Measurements from ENCODE around the gene MRGPRG. TPM values are rescaled to one million over a fixed set of nuclear protein-coding genes. Genes with fewer than 3 reads are reported as not detected.

The MRGPRG gene
- total RNA-seq, 1 experiment from 2014 or later: not detected

DNA sequence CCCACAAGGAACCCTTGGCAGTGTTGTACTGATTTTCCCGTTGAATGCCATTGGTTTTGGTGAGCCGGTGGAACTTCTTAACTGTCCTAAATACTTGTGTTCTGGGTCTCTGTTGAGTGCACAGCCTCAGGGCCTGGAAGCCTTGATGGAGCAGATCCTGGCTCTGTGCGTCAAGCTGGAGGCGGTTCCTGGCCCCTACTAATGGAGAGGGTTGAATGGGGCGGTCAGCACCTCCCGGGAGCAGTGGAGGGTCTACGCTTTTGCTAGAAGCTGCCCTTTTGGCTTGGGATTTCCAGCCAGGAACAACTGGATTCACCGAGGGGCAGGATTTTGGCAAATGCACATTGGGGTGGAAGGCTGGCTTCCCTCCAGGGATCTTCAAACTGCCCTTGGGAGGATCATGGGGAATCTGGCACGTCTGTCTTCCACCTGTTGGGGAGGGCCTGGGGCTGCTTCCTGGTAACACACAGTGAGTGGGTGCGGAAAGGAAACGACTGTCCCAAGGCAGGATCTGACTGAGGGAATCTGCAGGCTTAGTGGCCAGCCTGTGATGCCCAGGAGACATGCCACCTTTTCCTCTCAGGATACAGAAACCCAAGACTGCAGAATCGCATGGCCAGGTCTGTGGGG is 46.6 kb downstream of the MRGPRG start:
- Histone ChIP-seq H3K79me2 (ENCODE audit: insufficient read depth, low read length) (no peaks in the 10 kb centered on the region), H3K27ac (ENCODE audit: low read depth, low read length) (no peak overlapping the region), H3K9me3 (ENCODE audit: control insufficient read depth in 1 of 2, insufficient read depth in 1 of 2, low read depth in 1 of 2, low read length in 2 of 2) (peaks cover 0 to 9% of the 10 kb centered on the region in 2 experiments; a peak in 1 of 4 replicates), H2AFZ (ENCODE audit: low read depth, low read length, poor library complexity, severe bottlenecking) (no peak overlapping the region), H3K27me3 (ENCODE audit: insufficient read depth, low read length) (no peaks in the 10 kb centered on the region), H3K4me2 (ENCODE audit: low read length) (no peak overlapping the region), H3K4me3 (replicated peaks in 1 of 2; ENCODE audit: low read depth in 1 of 2, low read length in 2 of 2) (no peak overlapping the region), H3K9ac (ENCODE audit: low read length) (no peak overlapping the region), H3K36me3 (ENCODE audit: control insufficient read depth in 1 of 2, insufficient read depth in 2 of 2, low read length in 2 of 2) (no peaks in the 10 kb centered on the region), H3K4me1 (ENCODE audit: control insufficient read depth in 1 of 2, insufficient read depth in 2 of 2, low read length in 2 of 2) (peaks cover 13 to 17% of the 10 kb centered on the region in 2 experiments; a peak in 3 of 4 replicates), H3K9me2 (ENCODE audit: insufficient read depth) (no peaks in the 10 kb centered on the region), H4K20me1 (ENCODE audit: insufficient read depth) (no peaks in the 10 kb centered on the region)
- RAD21 ChIA-PET (ENCODE audit: low non-redundant PET in 1 of 2, low total read pairs in 2 of 2, uncharacterized antibody in 2 of 2, unreplicated experiment in 2 of 2): no interaction called here
- ATAC-seq (no peak), DNase-seq (ENCODE audit: low read depth, low spot score) (no peak)
- POLR2A ChIA-PET: no interaction called here
- intact Hi-C loops (cut with micrococcal nuclease): no loop called here
- no peak for TF ChIP-seq EZH2phosphoT487 (IDR thresholded peaks at IDR 0.05; ENCODE audit: borderline replicate concordance)
- TF ChIP-seq POLR2A (IDR thresholded peaks at IDR 0.05; ENCODE audit: borderline replicate concordance, extremely low read depth, insufficient read depth, insufficient read length): no peak
- TF ChIP-seq CEBPB (IDR thresholded peaks at IDR 0.05; ENCODE audit: low read depth): no peak
- CTCF ChIA-PET: no interaction called here
- no TSS peak for BruUV-seq (replicated peaks)

DNA sequence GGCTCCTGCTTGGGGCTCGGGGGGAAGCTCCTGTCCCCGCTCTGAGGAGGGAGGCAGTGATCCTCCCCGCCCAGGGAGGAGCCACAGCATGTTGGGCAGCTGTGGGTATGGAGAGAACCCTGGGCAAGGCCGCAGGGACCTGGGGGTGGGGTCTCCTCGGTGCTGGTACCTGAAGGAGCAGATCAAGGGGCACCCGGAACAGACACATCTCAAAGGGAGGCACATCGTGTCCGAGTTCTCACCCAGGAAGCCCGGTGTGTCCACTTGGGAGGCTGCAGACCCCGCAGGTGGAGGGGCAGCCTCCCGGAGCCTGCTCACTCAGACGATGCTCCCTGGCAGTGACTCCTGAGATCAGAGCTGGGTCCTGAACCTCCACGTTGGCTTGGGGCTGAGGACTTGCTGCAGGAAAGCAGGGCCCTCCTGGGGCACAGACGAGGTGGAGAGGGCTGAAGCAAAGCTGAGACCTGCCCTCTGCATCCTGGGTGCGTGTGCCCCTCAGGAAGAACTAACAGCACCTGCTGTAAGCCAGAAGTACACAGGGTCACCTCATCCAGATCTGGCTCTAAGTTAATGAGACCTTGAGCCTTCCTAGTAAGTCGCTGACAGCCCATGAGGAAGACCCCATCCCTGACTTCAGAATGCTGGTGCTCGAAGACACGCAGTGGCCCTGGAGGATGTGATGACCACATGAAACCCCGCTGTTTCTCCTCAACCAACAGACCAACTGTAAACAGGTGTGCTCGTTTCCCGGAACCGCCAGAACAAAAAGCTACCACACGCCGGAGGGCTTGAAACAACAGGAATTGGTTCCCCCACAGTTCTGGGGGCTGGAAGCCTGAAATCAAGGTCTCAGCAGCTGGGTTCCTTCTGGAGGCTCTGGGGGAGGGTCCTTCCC is 47.6 kb downstream of the MRGPRG start:
- no peak overlapping the region for H3K9ac ChIP-seq (ENCODE audit: low read length)
- no peaks in the 10 kb centered on the region for H3K36me3 ChIP-seq (ENCODE audit: control insufficient read depth in 1 of 2, insufficient read depth in 2 of 2, low read length in 2 of 2)
- peaks cover 0 to 4% of the 10 kb centered on the region in 2 experiments; a peak in 1 of 4 replicates for H3K9me3 ChIP-seq (ENCODE audit: control insufficient read depth in 1 of 2, insufficient read depth in 1 of 2, low read depth in 1 of 2, low read length in 2 of 2)
- no peak overlapping the region for H3K4me2 ChIP-seq (ENCODE audit: low read length)
- no peak for ATAC-seq
- TF ChIP-seq JUND (IDR thresholded peaks at IDR 0.05) (no peak), YY1 (IDR thresholded peaks at IDR 0.05; ENCODE audit: extremely low read depth, insufficient replicate concordance, low read depth, low read length) (no peak), ZNF274 (IDR thresholded peaks at IDR 0.05; ENCODE audit: low read depth, low read length) (no peak)
- RAD21 ChIA-PET (ENCODE audit: low non-redundant PET in 1 of 2, low total read pairs in 2 of 2, uncharacterized antibody in 2 of 2, unreplicated experiment in 2 of 2): no interaction called here
- no peaks in the 10 kb centered on the region for H3K27me3 ChIP-seq (ENCODE audit: insufficient read depth, low read length)
- intact Hi-C loops (cut with micrococcal nuclease): no loop called here
- CTCF ChIA-PET: no interaction called here
- H3K27ac ChIP-seq (ENCODE audit: low read depth, low read length): no peak overlapping the region
- POLR2A ChIA-PET: no interaction called here
- H3K4me1 ChIP-seq (ENCODE audit: control insufficient read depth in 1 of 2, insufficient read depth in 2 of 2, low read length in 2 of 2): peaks cover 13 to 17% of the 10 kb centered on the region in 2 experiments; a peak in 3 of 4 replicates
- no TSS peak for BruUV-seq (replicated peaks)
- no peak overlapping the region for H3K4me3 ChIP-seq (replicated peaks in 1 of 2; ENCODE audit: low read depth in 1 of 2, low read length in 2 of 2)
- no peak overlapping the region for H2AFZ ChIP-seq (ENCODE audit: low read depth, low read length, poor library complexity, severe bottlenecking)
- H4K20me1 ChIP-seq (ENCODE audit: insufficient read depth): no peaks in the 10 kb centered on the region
- no peaks in the 10 kb centered on the region for H3K79me2 ChIP-seq (ENCODE audit: insufficient read depth, low read length)
- H3K9me2 ChIP-seq (ENCODE audit: insufficient read depth): no peaks in the 10 kb centered on the region
- no peak for DNase-seq (ENCODE audit: low read depth, low spot score)

All from HCT116 (cell line).